ENCODE results near the gene NDRG3.
"Not testable (repeated sequence)": the region's sequence is repeated elsewhere in the genome, so short reads cannot be mapped to it uniquely, and the experiment has no call there.

DNA sequence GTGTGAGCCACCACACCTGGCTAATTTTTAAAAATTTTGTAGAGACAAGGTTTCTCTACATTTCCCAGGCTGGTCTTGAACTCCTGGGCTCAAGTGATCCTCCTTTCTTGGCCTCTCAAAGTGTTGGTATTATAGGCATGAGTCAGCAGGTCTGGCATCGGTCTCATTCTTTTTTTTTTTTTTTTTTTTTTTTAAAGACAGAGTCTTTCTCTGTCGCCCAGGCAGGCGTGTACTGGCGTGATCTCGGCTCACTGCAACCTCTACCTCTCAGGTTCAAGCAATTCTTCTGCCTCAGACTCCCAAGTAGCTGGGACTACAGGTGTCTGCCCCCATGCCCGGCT, 137.5 kb downstream of the NDRG3 start:
- TF ChIP-seq POLR2A (IDR thresholded peaks at IDR 0.05; ENCODE audit: low read depth, low read length); JUN (IDR thresholded peaks at IDR 0.05; ENCODE audit: borderline replicate concordance, insufficient read depth, insufficient read length, low read depth); EZH2 (IDR thresholded peaks at IDR 0.05; ENCODE audit: borderline replicate concordance, low read depth, low read length, severe bottlenecking); FOS (IDR thresholded peaks at IDR 0.05; ENCODE audit: borderline replicate concordance, insufficient read depth, low read length); GATA2 (IDR thresholded peaks at IDR 0.05; ENCODE audit: insufficient read depth, insufficient read length, low read depth, low read length): not testable (repeated sequence)
- TF ChIP-seq, protein P1, sequence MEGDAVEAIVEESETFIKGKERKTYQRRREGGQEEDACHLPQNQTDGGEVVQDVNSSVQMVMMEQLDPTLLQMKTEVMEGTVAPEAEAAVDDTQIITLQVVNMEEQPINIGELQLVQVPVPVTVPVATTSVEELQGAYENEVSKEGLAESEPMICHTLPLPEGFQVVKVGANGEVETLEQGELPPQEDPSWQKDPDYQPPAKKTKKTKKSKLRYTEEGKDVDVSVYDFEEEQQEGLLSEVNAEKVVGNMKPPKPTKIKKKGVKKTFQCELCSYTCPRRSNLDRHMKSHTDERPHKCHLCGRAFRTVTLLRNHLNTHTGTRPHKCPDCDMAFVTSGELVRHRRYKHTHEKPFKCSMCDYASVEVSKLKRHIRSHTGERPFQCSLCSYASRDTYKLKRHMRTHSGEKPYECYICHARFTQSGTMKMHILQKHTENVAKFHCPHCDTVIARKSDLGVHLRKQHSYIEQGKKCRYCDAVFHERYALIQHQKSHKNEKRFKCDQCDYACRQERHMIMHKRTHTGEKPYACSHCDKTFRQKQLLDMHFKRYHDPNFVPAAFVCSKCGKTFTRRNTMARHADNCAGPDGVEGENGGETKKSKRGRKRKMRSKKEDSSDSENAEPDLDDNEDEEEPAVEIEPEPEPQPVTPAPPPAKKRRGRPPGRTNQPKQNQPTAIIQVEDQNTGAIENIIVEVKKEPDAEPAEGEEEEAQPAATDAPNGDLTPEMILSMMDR (IDR thresholded peaks at IDR 0.05; ENCODE audit: extremely low read depth in 1 of 2, insufficient read depth in 1 of 2, low read depth in 1 of 2, low read length in 2 of 2) = not testable (repeated sequence)
